ENCODE data around the gene USP48. TPM values are rescaled to one million over a fixed set of nuclear protein-coding genes. Genes with fewer than 3 reads are reported as not detected.

The USP48 gene
- total RNA-seq, 2 donors from 2014 or later, result 47.1 to 51.3 TPM

DNA sequence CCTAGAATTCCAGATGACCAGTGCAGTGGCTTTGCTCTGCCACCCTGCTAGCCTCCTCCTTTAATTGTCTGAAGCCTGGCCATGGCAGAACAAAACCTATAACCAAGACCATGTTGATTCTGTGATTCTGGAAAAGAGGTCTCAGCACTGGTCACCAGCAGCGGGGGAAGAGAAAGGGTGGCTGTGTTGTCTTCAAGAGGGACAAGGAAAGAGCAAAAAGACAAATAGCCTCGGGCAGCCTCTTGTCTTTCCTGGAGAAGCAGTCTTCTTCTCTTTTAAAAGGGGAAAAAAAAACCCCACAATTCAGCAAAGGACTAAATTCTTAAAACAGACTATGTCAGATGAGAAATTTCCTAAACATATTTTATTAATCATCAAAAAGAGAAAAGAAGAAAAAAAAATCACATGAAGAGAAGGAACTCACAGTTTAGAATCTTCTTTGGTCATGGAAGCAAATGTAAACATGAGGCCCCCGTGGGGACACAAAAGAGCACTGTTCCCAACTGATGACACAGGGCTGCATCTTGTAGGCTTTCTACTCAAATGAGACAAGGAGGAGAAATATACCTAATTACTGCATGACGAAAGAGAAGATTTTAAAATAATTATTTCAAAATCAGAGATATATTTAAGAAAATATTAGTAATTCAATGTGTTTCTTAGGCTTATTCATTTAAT, 77.5 kb downstream of the USP48 start:
- Histone ChIP-seq H3K9me3 (no peaks in the 10 kb centered on the region), H3K27me3 (no peaks in the 10 kb centered on the region), H3K36me3 (no peaks in the 10 kb centered on the region), H3K4me1 (no peaks in the 10 kb centered on the region), H3K4me3 (no peak overlapping the region), H3K27ac (no peak overlapping the region), H3K9ac (ENCODE audit: low read depth in 2 of 2, low read length in 2 of 2) (no peak overlapping the region)
- intact Hi-C loops (cut with DNase I), result no loop called here
- no peak for DNase-seq
- TF ChIP-seq, protein P1, sequence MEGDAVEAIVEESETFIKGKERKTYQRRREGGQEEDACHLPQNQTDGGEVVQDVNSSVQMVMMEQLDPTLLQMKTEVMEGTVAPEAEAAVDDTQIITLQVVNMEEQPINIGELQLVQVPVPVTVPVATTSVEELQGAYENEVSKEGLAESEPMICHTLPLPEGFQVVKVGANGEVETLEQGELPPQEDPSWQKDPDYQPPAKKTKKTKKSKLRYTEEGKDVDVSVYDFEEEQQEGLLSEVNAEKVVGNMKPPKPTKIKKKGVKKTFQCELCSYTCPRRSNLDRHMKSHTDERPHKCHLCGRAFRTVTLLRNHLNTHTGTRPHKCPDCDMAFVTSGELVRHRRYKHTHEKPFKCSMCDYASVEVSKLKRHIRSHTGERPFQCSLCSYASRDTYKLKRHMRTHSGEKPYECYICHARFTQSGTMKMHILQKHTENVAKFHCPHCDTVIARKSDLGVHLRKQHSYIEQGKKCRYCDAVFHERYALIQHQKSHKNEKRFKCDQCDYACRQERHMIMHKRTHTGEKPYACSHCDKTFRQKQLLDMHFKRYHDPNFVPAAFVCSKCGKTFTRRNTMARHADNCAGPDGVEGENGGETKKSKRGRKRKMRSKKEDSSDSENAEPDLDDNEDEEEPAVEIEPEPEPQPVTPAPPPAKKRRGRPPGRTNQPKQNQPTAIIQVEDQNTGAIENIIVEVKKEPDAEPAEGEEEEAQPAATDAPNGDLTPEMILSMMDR (IDR thresholded peaks at IDR 0.05), result no peak

DNA sequence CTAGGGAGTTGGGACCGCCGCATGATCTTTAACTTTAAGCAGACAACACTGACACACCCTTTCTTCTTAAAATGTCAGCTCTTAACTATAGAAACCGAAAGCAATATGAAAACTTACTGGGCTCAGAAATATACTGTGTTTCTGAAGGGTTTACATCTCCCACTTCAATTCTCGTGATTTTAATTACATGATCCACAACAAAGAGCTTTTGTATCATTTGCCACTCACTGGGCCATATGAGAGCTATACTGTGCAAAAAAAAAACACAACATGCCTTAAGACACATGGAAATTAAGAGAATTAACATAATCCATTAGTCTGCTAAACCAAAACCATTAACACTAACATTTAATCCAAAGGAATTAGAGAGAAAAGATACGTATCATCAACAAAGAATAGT, 78.8 kb downstream of the USP48 start:
- no peak for DNase-seq
- Histone ChIP-seq H3K4me1 (no peaks in the 10 kb centered on the region), H3K27me3 (no peaks in the 10 kb centered on the region), H3K9ac (ENCODE audit: low read depth in 2 of 2, low read length in 2 of 2) (no peak overlapping the region), H3K27ac (no peak overlapping the region), H3K9me3 (no peaks in the 10 kb centered on the region), H3K36me3 (no peaks in the 10 kb centered on the region), H3K4me3 (no peak overlapping the region)
- TF ChIP-seq, protein P1 (IDR thresholded peaks at IDR 0.05), result no peak
- intact Hi-C loops (cut with DNase I), result no loop called here

DNA sequence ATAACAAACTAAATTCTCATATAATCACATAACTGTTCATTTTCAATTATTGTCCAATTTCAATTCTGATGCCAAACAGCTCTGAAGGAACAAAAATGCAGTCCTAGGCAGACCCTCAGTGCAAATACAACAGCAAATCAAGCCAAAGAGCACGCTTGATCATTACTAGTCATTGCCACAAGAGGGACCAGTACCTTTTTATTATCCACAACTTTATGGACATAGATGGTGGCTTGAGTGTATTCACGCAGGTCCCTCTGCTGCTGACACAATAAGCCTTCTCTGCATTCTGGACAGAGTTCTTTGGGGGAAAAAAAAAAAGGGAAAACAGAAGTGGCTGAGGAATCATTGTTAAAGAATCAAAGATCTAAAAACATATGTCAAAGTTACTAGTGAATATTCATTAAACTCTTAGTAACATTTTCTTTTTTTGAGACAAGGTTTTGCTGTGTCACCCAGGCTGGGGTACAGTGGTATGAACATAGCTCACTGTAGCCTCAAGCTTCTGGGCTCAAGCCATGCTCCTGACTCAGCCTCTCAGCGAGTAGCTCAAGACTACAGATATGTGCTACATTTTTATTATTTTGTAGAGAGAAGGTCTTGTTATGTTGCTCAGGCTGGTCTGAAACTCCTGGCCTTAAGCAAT, 79.5 kb downstream of the USP48 start:
- TF ChIP-seq, protein P1 (IDR thresholded peaks at IDR 0.05), result no peak
- no peaks in the 10 kb centered on the region for H3K36me3 ChIP-seq

DNA sequence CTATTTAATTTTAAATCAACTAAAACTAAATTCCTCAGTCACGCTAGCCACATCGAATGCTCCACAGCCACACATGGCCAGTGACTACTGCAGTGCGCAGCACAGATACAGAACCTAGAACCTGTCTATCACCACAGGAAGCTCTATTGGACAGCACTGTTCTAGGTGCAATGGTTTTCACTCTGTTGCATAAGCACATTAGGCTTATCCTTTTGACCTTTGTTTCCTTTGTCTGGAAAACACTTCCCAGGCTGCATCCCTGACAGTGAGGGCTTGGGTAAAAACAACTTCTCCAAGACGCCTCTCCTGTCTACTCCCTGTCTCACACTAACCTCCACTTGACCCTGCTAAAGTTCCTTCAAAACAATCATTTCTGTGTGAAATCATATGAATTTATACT, 80.2 kb downstream of the USP48 start:
- Histone ChIP-seq H3K4me3 (no peak overlapping the region), H3K9ac (ENCODE audit: low read depth in 2 of 2, low read length in 2 of 2) (no peak overlapping the region), H3K36me3 (no peaks in the 10 kb centered on the region), H3K27me3 (no peaks in the 10 kb centered on the region), H3K27ac (no peak overlapping the region), H3K9me3 (no peaks in the 10 kb centered on the region), H3K4me1 (no peaks in the 10 kb centered on the region)
- TF ChIP-seq, protein P1 (IDR thresholded peaks at IDR 0.05), result no peak
- intact Hi-C loops (cut with DNase I), result no loop called here
- DNase-seq, result no peak

More for the DNA sequence above, 79.5 kb downstream of the USP48 start:
- no peak for DNase-seq
- intact Hi-C loops (cut with DNase I), result no loop called here
- Histone ChIP-seq H3K4me3 (no peak overlapping the region), H3K9ac (ENCODE audit: low read depth in 2 of 2, low read length in 2 of 2) (no peak overlapping the region), H3K27me3 (no peaks in the 10 kb centered on the region), H3K27ac (no peak overlapping the region), H3K4me1 (no peaks in the 10 kb centered on the region), H3K9me3 (no peaks in the 10 kb centered on the region)

DNA sequence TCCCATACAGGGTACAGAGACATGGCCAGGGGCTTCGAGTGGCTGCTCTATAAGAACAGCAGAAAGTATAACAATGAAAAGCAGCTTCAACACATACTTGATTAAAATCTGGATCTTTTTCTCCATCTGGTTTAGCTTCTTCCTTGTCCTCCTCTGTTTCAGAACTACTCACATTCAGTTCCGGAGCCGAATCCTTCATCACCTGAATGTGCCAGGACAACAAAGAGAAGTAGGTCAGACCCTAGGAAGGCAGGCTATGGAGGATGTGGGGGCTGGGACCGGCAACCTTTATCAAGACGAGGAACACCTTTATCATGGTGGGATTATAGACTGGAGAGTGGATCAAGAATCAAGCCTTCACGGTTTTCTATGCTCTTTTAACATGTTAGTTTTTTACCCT, 81.5 kb downstream of the USP48 start:
- Histone ChIP-seq H3K27ac (no peak overlapping the region), H3K36me3 (no peaks in the 10 kb centered on the region), H3K27me3 (no peaks in the 10 kb centered on the region), H3K4me3 (no peak overlapping the region), H3K9ac (ENCODE audit: low read depth in 2 of 2, low read length in 2 of 2) (no peak overlapping the region), H3K4me1 (no peaks in the 10 kb centered on the region), H3K9me3 (no peaks in the 10 kb centered on the region)
- DNase-seq, result no peak
- TF ChIP-seq, protein P1 (IDR thresholded peaks at IDR 0.05), result no peak
- intact Hi-C loops (cut with DNase I), result no loop called here
